Smooth muscle cell (in vitro differentiated cells): ENCODE measurements around the gene WDR37. TPM values are rescaled to one million over a fixed set of nuclear protein-coding genes. Genes with fewer than 3 reads are reported as not detected.

ENCODE experiments used
- DNase-seq: peaks from one replicate; lab custom pipeline; 2025; ENCODE audit not compliant: unreplicated experiment; lab: John Stamatoyannopoulos, UW
- H2AFZ ChIP-seq: fragments of 200-600 bp; sonication (generic); 2 replicates; pipeline ENCODE4 v1.6.0; 2016; ENCODE audit warnings: antibody characterized with exemption, low read depth, mild to moderate bottlenecking
- H3F3A ChIP-seq: fragments of 200-600 bp; sonication (generic); 2 replicates; pipeline ENCODE4 v1.6.0; 2017; ENCODE audit warnings: antibody characterized with exemption, low read depth
- H3K27ac ChIP-seq: fragments of 200-600 bp; sonication (generic); 2 replicates; pipeline ENCODE4 v1.5.1; 2016; ENCODE audit warnings: low read depth, mild to moderate bottlenecking
- H3K27me3 ChIP-seq: fragments of 200-600 bp; sonication (generic); 2 replicates; pipeline ENCODE4 v1.6.1; 2016; ENCODE audit warnings: low read depth, mild to moderate bottlenecking
- H3K36me3 ChIP-seq: fragments of 200-600 bp; sonication (generic); 2 replicates; pipeline ENCODE4 v1.5.1; 2016; ENCODE audit warnings: low read depth
- H3K4me1 ChIP-seq: fragments of 200-600 bp; sonication (generic); 2 replicates; pipeline ENCODE4 v1.5.1; 2016; ENCODE audit warnings: low read depth
- H3K4me2 ChIP-seq: fragments of 200-600 bp; sonication (generic); 2 replicates; pipeline ENCODE4 v1.6.0; 2016; ENCODE audit warnings: mild to moderate bottlenecking
- H3K4me3 ChIP-seq: fragments of 200-600 bp; sonication (generic); 2 replicates; pipeline ENCODE4 v1.5.1; 2016; ENCODE audit warnings: mild to moderate bottlenecking
- H3K79me2 ChIP-seq: fragments of 200-600 bp; sonication (generic); 2 replicates; pipeline ENCODE4 v1.6.0; 2016; ENCODE audit warnings: low read depth, mild to moderate bottlenecking
- H3K9ac ChIP-seq: fragments of 200-600 bp; sonication (generic); 2 replicates; pipeline ENCODE4 v1.6.0; 2016; ENCODE audit warnings: low read depth
- H3K9me3 ChIP-seq: fragments of 200-600 bp; sonication (generic); replicated peaks from 2 replicates; pipeline ENCODE4 v1.5.1; 2016; ENCODE audit warnings: low read depth
- H4K20me1 ChIP-seq: fragments of 200-600 bp; sonication (generic); 2 replicates; pipeline ENCODE4 v1.6.0; 2016; ENCODE audit warnings: low read depth
- WGBS: methylation state at CpG from one replicate; pipeline ENCODE4 v1.1.7; 2016; ENCODE audit warnings: low lambda C conversion rate; 5-methylcytosine and 5-hydroxymethylcytosine counted together
- polyA plus RNA-seq: library from polyadenylated mRNA; unstranded; fragments of >200 nt; fragmentation: Nextera tagmentation; extraction: Ambion mirVana; gene quantifications from 2 replicates; pipeline ENCODE4 v1.2.1, GENCODE V29; 2016
- total RNA-seq: library from RNA; depleted of rRNA; stranded (reverse); fragments of >200 nt; gene quantifications from 2 replicates; pipeline ENCODE4 v1.2.3, GENCODE V29; 2014
- TF ChIP-seq, protein P1 (sequence below): fragments of 200-600 bp; sonication (generic); IDR thresholded peaks from 2 replicates; pipeline ENCODE4 v1.5.1; 2017; ENCODE audit warnings: borderline replicate concordance, mild to moderate bottlenecking, antibody characterized with exemption; ENCODE audit not compliant: insufficient read depth, poor library complexity, severe bottlenecking

WDR37 gene
- total and polyA plus RNA-seq, 2 experiments from 2014 or later = 10.5 to 10.7 TPM

DNA sequence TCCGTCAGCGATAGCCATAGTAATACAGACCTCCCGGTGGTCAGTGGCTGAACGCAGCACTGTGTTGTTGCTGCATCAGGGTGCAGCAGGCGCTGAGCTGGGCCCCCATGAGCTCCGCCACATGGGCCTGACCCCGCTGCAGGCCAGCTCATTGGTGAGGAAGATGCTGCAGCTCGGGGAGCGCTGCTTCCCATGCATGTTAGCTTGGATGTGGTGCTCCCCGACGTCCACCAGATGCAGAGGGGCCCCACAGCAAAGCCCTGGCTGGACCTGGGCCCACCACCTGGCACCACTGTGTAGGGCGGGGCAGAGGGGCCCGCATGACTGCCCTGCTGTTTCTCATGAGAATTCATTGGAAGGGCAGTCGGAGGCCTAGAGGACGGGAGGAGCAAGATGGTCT is 50.8 kb downstream of the WDR37 start:
- H3K9ac ChIP-seq = no peak overlapping the region
- no peaks in the 10 kb centered on the region for H3K27me3 ChIP-seq
- peaks cover 67% of the 10 kb centered on the region for H4K20me1 ChIP-seq
- no peaks in the 10 kb centered on the region for H3K4me1 ChIP-seq
- no peak overlapping the region for H3K4me3 ChIP-seq
- WGBS = 95% methylated on average over 15 of the region's 15 CpGs
- no peak overlapping the region for H2AFZ ChIP-seq
- no peak overlapping the region for H3K4me2 ChIP-seq
- no peaks in the 10 kb centered on the region for H3K9me3 ChIP-seq
- no peaks in the 10 kb centered on the region for H3K79me2 ChIP-seq
- TF ChIP-seq, protein P1, sequence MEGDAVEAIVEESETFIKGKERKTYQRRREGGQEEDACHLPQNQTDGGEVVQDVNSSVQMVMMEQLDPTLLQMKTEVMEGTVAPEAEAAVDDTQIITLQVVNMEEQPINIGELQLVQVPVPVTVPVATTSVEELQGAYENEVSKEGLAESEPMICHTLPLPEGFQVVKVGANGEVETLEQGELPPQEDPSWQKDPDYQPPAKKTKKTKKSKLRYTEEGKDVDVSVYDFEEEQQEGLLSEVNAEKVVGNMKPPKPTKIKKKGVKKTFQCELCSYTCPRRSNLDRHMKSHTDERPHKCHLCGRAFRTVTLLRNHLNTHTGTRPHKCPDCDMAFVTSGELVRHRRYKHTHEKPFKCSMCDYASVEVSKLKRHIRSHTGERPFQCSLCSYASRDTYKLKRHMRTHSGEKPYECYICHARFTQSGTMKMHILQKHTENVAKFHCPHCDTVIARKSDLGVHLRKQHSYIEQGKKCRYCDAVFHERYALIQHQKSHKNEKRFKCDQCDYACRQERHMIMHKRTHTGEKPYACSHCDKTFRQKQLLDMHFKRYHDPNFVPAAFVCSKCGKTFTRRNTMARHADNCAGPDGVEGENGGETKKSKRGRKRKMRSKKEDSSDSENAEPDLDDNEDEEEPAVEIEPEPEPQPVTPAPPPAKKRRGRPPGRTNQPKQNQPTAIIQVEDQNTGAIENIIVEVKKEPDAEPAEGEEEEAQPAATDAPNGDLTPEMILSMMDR = no peak
- H3K27ac ChIP-seq = no peak overlapping the region
- peaks cover 4% of the 10 kb centered on the region for H3K36me3 ChIP-seq
- H3F3A ChIP-seq = no peaks in the 10 kb centered on the region
- no peak for DNase-seq

DNA sequence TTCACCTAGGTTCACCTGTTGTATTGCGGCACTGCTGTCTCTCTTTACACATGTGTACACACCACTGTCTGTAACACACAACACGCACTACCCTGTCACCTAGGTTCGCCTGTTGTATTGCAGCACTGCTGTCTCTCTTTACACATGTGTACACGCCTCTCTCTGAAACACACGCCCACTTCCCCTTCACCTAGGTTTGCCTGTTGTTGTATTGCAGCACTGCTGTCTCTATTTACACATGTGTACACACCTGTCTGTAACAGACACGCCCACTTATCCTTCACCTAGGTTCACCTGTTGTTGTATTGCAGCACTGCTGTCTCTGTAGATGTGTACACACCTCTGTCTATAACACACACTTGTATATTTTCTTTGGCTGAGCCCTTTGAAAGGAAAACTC is 51.5 kb downstream of the WDR37 start:
- Histone ChIP-seq H4K20me1 (peaks cover 66% of the 10 kb centered on the region), H3K4me2 (no peak overlapping the region), H3K36me3 (peaks cover 5% of the 10 kb centered on the region), H3K4me1 (no peaks in the 10 kb centered on the region), H2AFZ (no peak overlapping the region), H3K9me3 (no peaks in the 10 kb centered on the region), H3K4me3 (no peak overlapping the region), H3K9ac (no peak overlapping the region), H3K79me2 (no peaks in the 10 kb centered on the region), H3K27me3 (no peaks in the 10 kb centered on the region), H3K27ac (no peak overlapping the region), H3F3A (no peaks in the 10 kb centered on the region)
- DNase-seq = no peak
- whole genome bisulfite sequencing = 96% methylated on average over 6 of the region's 6 CpGs
- TF ChIP-seq, protein P1 = no peak

DNA sequence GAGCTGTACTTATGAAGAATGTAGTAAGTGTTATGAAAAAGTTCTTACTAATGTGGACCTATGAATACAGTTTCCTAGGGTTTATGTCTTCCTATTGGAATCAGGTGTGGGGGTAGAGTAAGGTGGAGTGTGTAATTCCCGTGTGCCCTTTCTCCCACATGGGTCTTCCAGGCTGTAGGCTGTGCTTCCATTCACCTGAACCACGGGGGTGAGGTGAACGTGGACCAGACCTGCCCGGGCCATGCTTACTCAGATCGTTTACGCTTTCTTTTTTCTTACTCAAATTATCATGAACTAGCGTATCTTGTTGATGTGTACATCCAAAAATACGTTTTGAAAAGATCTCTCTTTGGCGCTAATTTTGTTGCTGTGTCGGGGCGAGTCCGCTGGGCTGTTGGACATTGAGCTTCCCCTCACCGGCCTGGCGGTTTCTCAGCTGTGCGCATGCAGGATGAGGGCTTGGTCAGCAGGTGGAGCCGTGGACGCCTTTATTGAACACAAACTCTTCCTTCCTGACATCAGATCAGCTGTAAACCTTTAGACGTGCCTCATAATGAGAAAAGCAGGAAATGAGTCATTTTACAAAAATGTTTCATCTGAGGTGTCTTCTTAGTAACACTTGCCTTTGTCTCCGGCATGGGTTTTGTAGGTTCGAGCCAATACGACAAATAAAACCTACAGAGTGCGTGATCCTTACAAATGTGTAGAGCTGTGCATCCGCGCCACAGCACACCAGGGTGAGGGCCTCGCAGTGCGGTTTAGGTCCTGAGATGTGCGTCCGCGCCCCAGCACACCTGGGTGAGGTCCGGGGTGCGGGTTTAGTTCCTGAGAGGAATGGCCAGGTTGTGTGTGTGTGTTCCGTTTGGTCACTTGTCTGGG is 53.8 kb downstream of the WDR37 start:
- Histone ChIP-seq H4K20me1 (peaks cover 65% of the 10 kb centered on the region), H3F3A (no peaks in the 10 kb centered on the region), H3K36me3 (peaks cover 12% of the 10 kb centered on the region), H3K27me3 (no peaks in the 10 kb centered on the region), H3K79me2 (no peaks in the 10 kb centered on the region), H3K4me2 (peak overlapping the region; percentile 11), H3K9me3 (no peaks in the 10 kb centered on the region), H2AFZ (no peak overlapping the region), H3K4me1 (no peaks in the 10 kb centered on the region), H3K27ac (peak overlapping the region; percentile 73), H3K9ac (peak overlapping the region; percentile 27), H3K4me3 (no peak overlapping the region)
- WGBS = 66% methylated on average over 32 of the region's 32 CpGs
- DNase-seq = no peak
- TF ChIP-seq, protein P1 = peak; percentile 64
